Activated T-cell treated with anti-CD3 and anti-CD28 coated beads, Interleukin-2, amount 50 U/mL, for 24 hours (primary cell): ENCODE results near the gene METTL21C.

ENCODE experiments used
- DNase-seq: peaks from one replicate; pipeline ENCODE4 v3.0.0-alpha.2; 2020
- H3K27ac Mint-ChIP-seq: 2 replicates; pipeline ENCODE4 v1.8.0; 2020; ENCODE audit warnings: mild to moderate bottlenecking, mixed read lengths
- H3K27me3 Mint-ChIP-seq: 2 replicates; pipeline ENCODE4 v1.8.0; 2020; ENCODE audit warnings: mixed read lengths
- H3K36me3 Mint-ChIP-seq: 2 replicates; pipeline ENCODE4 v1.8.0; 2020; ENCODE audit warnings: low read depth, mixed read lengths
- H3K4me1 Mint-ChIP-seq: 2 replicates; pipeline ENCODE4 v1.8.0; 2020; ENCODE audit warnings: low read depth, mixed read lengths
- H3K4me3 Mint-ChIP-seq: 2 replicates; pipeline ENCODE4 v1.8.0; 2020; ENCODE audit warnings: mild to moderate bottlenecking, moderate library complexity, mixed read lengths
- H3K9me3 Mint-ChIP-seq: 2 replicates; pipeline ENCODE4 v1.8.0; 2020; ENCODE audit warnings: mixed read lengths

Gene METTL21C

GRCh38 chr13:102687520-102687919 is 7.3 kb downstream of the METTL21C start:
- Mint-ChIP-seq H3K27me3 (peaks cover 6% of the 10 kb centered on the region), H3K36me3 (no peaks in the 10 kb centered on the region), H3K9me3 (no peaks in the 10 kb centered on the region), H3K27ac (no peak overlapping the region), H3K4me1 (peaks cover 23% of the 10 kb centered on the region), H3K4me3 (no peak overlapping the region)
- no peak for DNase-seq

GRCh38 chr13:102686024-102686423 is 8.8 kb downstream of the METTL21C start:
- H3K9me3 Mint-ChIP-seq = no peaks in the 10 kb centered on the region
- peaks cover 31% of the 10 kb centered on the region for H3K4me1 Mint-ChIP-seq
- no peaks in the 10 kb centered on the region for H3K36me3 Mint-ChIP-seq
- no peak overlapping the region for H3K27ac Mint-ChIP-seq
- H3K27me3 Mint-ChIP-seq = peaks cover 5% of the 10 kb centered on the region
- no peak overlapping the region for H3K4me3 Mint-ChIP-seq
- no peak for DNase-seq

- Mint-ChIP-seq H3K27me3 (no peaks in the 10 kb centered on the region), H3K27ac (no peak overlapping the region), H3K4me3 (no peak overlapping the region), H3K36me3 (peaks cover 20% of the 10 kb centered on the region), H3K9me3 (no peaks in the 10 kb centered on the region), H3K4me1 (peaks cover 48% of the 10 kb centered on the region)
- no peak for DNase-seq
These were observed 11.2 kb downstream of the METTL21C start for GRCh38 chr13:102683637-102684036.

GRCh38 chr13:102682727-102683126 is 12.1 kb downstream of the METTL21C start:
- DNase-seq = no peak
- Mint-ChIP-seq H3K27me3 (no peaks in the 10 kb centered on the region), H3K36me3 (peaks cover 28% of the 10 kb centered on the region), H3K9me3 (no peaks in the 10 kb centered on the region), H3K4me3 (no peak overlapping the region), H3K4me1 (peaks cover 48% of the 10 kb centered on the region), H3K27ac (no peak overlapping the region)

- H3K27ac Mint-ChIP-seq = no peak overlapping the region
- peaks cover 46% of the 10 kb centered on the region for H3K4me1 Mint-ChIP-seq
- H3K27me3 Mint-ChIP-seq = no peaks in the 10 kb centered on the region
- peaks cover 33% of the 10 kb centered on the region for H3K36me3 Mint-ChIP-seq
- DNase-seq = no peak
- H3K4me3 Mint-ChIP-seq = no peak overlapping the region
- no peaks in the 10 kb centered on the region for H3K9me3 Mint-ChIP-seq
These were observed 12.6 kb downstream of the METTL21C start for GRCh38 chr13:102682211-102682610.

GRCh38 chr13:102680842-102681740 is 13.8 kb downstream of the METTL21C start:
- Mint-ChIP-seq H3K4me1 (peaks cover 37% of the 10 kb centered on the region), H3K9me3 (no peaks in the 10 kb centered on the region), H3K27me3 (no peaks in the 10 kb centered on the region), H3K36me3 (peaks cover 44% of the 10 kb centered on the region), H3K27ac (peak overlapping the region; percentile 63), H3K4me3 (no peak overlapping the region)
- no peak for DNase-seq

- H3K9me3 Mint-ChIP-seq = no peaks in the 10 kb centered on the region
- H3K27ac Mint-ChIP-seq = peak overlapping the region; percentile 63
- peaks cover 51% of the 10 kb centered on the region for H3K36me3 Mint-ChIP-seq
- peaks cover 32% of the 10 kb centered on the region for H3K4me1 Mint-ChIP-seq
- no peak overlapping the region for H3K4me3 Mint-ChIP-seq
- no peaks in the 10 kb centered on the region for H3K27me3 Mint-ChIP-seq
- no peak for DNase-seq
These were observed 14.6 kb downstream of the METTL21C start for GRCh38 chr13:102680133-102680717.

- no peak overlapping the region for H3K4me3 Mint-ChIP-seq
- peaks cover 32% of the 10 kb centered on the region for H3K4me1 Mint-ChIP-seq
- peak overlapping the region; percentile 16 for H3K27ac Mint-ChIP-seq
- no peaks in the 10 kb centered on the region for H3K9me3 Mint-ChIP-seq
- H3K36me3 Mint-ChIP-seq = peaks cover 57% of the 10 kb centered on the region
- no peaks in the 10 kb centered on the region for H3K27me3 Mint-ChIP-seq
- DNase-seq = no peak
These were observed 15.3 kb downstream of the METTL21C start for GRCh38 chr13:102679449-102680132.

GRCh38 chr13:102678339-102679107 is 16.3 kb downstream of the METTL21C start:
- Mint-ChIP-seq H3K27ac (no peak overlapping the region), H3K27me3 (no peaks in the 10 kb centered on the region), H3K36me3 (peaks cover 68% of the 10 kb centered on the region), H3K9me3 (no peaks in the 10 kb centered on the region), H3K4me1 (peaks cover 32% of the 10 kb centered on the region), H3K4me3 (no peak overlapping the region)
- no peak for DNase-seq

- Mint-ChIP-seq H3K27me3 (no peaks in the 10 kb centered on the region), H3K27ac (peak overlapping the region; percentile 53), H3K4me1 (peaks cover 21% of the 10 kb centered on the region), H3K4me3 (no peak overlapping the region), H3K36me3 (peaks cover 82% of the 10 kb centered on the region), H3K9me3 (no peaks in the 10 kb centered on the region)
- no peak for DNase-seq
These were observed 17.7 kb downstream of the METTL21C start for GRCh38 chr13:102677122-102677521.

- peaks cover 93% of the 10 kb centered on the region for H3K36me3 Mint-ChIP-seq
- no peak for DNase-seq
- H3K4me1 Mint-ChIP-seq = peaks cover 8% of the 10 kb centered on the region
- H3K9me3 Mint-ChIP-seq = no peaks in the 10 kb centered on the region
- H3K27ac Mint-ChIP-seq = no peak overlapping the region
- H3K4me3 Mint-ChIP-seq = no peak overlapping the region
- no peaks in the 10 kb centered on the region for H3K27me3 Mint-ChIP-seq
These were observed 19.7 kb downstream of the METTL21C start for GRCh38 chr13:102675115-102675514.

GRCh38 chr13:102670130-102670529 is 24.7 kb downstream of the METTL21C start:
- peak overlapping the region; percentile 20 for H3K27ac Mint-ChIP-seq

GRCh38 chr13:102667911-102668310 is 26.9 kb downstream of the METTL21C start:
- DNase-seq = no peak
- Mint-ChIP-seq H3K9me3 (peaks cover 21% of the 10 kb centered on the region), H3K27me3 (no peaks in the 10 kb centered on the region), H3K4me1 (no peaks in the 10 kb centered on the region), H3K36me3 (peaks cover 96% of the 10 kb centered on the region), H3K27ac (no peak overlapping the region), H3K4me3 (no peak overlapping the region)

More at GRCh38 chr13:102670130-102670529, 24.7 kb downstream of the METTL21C start:
- Mint-ChIP-seq H3K4me3 (no peak overlapping the region), H3K4me1 (no peaks in the 10 kb centered on the region), H3K27me3 (no peaks in the 10 kb centered on the region), H3K9me3 (peaks cover 21% of the 10 kb centered on the region), H3K36me3 (peaks cover 99% of the 10 kb centered on the region)
- DNase-seq = no peak

GRCh38 chr13:102667023-102667422 is 27.8 kb downstream of the METTL21C start:
- Mint-ChIP-seq H3K4me3 (no peak overlapping the region), H3K27ac (no peak overlapping the region), H3K9me3 (peaks cover 21% of the 10 kb centered on the region), H3K27me3 (no peaks in the 10 kb centered on the region), H3K4me1 (no peaks in the 10 kb centered on the region), H3K36me3 (peaks cover 94% of the 10 kb centered on the region)
- no peak for DNase-seq
